Fibroblast of the aortic adventitia (primary cell): ENCODE measurements around the gene TMEM163. TPM values are rescaled to one million over a fixed set of nuclear protein-coding genes. Genes with fewer than 3 reads are reported as not detected.

Source experiments
- DNase-seq: peaks from one replicate; pipeline ENCODE4 v3.0.0-alpha.2; 2010; ENCODE audit warnings: low read depth
- H3K4me3 ChIP-seq: 2 replicates; pipeline ENCODE4 v1.5.1; 2011; ENCODE audit warnings: low read depth, mild to moderate bottlenecking, control low read depth, low read length, moderate library complexity
- total RNA-seq: library from RNA; depleted of rRNA; stranded (reverse); fragments of >200 nt; gene quantifications from 2 replicates; pipeline ENCODE4 v1.2.3, GENCODE V29; 2012; ENCODE audit warnings: low replicate concordance
- TF ChIP-seq, protein P1 (sequence below): IDR thresholded peaks from 2 replicates; pipeline ENCODE4 v1.5.1; 2011; ENCODE audit warnings: mild to moderate bottlenecking, low read length, control low read depth, inconsistent platforms; ENCODE audit not compliant: insufficient read depth

The TMEM163 gene
- total RNA-seq, 1 donor: not detected

DNA sequence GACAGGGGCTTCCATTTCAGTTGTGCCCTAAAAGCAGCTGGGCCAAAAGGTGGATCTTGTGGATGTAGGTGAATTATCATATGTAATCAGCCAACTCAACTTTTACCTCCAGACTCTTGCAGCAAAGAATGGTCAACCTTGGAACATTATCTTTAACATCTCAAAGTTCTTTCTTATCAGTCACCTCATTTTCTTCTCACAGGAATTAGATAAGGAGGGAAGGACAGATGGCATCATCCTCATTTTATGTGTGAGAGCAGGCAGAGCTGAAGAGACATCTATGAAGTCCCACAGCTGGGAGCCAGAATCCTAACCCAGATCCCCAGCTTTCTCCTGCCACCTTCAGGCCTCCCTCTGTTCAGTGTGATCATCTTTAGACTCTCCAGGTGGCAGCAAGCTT lies 282.9 kb downstream of the TMEM163 start:
- TF ChIP-seq, protein P1, sequence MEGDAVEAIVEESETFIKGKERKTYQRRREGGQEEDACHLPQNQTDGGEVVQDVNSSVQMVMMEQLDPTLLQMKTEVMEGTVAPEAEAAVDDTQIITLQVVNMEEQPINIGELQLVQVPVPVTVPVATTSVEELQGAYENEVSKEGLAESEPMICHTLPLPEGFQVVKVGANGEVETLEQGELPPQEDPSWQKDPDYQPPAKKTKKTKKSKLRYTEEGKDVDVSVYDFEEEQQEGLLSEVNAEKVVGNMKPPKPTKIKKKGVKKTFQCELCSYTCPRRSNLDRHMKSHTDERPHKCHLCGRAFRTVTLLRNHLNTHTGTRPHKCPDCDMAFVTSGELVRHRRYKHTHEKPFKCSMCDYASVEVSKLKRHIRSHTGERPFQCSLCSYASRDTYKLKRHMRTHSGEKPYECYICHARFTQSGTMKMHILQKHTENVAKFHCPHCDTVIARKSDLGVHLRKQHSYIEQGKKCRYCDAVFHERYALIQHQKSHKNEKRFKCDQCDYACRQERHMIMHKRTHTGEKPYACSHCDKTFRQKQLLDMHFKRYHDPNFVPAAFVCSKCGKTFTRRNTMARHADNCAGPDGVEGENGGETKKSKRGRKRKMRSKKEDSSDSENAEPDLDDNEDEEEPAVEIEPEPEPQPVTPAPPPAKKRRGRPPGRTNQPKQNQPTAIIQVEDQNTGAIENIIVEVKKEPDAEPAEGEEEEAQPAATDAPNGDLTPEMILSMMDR: no peak
- DNase-seq: no peak
- no peak overlapping the region for H3K4me3 ChIP-seq

- no peak for DNase-seq
- TF ChIP-seq, protein P1: no peak
- H3K4me3 ChIP-seq: no peak overlapping the region
Measured at GRCh38 chr2:134435505-134435904, 283.3 kb downstream of the TMEM163 start.

DNA sequence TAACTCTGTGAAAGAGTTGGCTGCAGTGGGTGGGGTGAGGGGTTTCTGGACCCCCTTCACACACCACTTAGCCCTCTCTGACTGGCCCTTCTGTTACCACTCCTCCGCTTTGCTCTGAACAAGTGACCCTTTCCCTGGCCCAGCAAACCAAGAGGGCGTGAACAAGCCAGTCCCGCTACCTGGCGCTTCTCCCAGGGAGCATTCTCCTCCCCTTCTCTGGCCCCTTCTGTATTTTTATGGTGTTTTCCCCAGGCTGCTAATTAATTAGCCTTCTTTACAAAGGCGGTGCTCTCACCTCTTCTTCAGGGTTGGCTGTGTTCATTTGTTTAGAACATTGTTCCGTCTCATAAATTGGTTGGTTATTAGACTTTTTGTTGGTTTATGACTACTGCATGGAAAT lies 284.8 kb downstream of the TMEM163 start:
- TF ChIP-seq, protein P1: no peak
- H3K4me3 ChIP-seq: no peak overlapping the region
- no peak for DNase-seq

DNA sequence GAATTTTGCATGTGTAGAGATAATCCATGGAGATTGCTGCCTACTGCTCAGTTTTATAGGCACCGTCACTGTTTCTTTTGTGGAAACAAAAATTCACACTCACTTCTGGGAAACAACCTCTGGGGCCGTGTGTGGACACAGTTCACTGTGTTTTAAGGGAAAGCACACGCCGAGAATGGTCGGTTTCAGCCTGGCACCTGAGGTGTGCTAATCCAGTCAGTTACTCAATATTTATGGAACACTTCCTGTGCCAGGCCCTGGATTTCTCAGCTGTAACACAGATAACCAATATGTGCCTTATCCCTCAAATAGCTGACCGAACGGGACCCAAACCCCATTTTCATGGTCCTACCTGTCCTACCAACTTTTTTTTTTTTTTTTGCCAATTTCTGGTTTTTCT lies 285.3 kb downstream of the TMEM163 start:
- DNase-seq: no peak
- TF ChIP-seq, protein P1: no peak
- no peak overlapping the region for H3K4me3 ChIP-seq

- DNase-seq: no peak
- TF ChIP-seq, protein P1: no peak
- H3K4me3 ChIP-seq: no peak overlapping the region
Measured at GRCh38 chr2:134432435-134432883, 286.3 kb downstream of the TMEM163 start.

DNA sequence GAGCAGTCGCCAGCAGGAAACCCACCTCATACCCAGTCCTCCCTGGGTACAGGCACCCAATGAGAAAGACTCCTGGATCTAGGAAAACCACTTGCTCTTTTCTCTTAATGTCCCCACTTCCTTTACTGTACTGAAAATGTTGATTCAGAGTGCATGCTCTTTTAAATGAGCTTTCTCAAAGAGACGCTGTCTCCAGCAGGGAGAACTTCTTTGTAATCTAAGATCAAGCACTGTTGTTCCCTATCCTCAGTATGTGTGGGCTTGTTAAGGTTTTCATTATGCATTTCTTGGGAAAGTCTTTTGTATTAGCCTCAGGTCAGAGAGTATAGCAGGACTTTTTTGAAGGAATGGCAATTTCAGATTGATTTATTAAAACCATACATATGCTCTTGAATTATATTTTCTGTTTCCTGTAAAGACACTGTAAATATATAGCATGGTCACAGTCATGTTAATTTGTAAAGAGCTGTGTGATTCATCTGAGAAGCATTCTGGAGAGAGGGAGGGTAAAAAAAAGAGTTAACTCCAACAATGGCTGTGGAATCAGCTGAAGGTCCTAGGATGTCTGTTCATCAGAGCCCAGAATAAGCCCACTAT lies 286.9 kb downstream of the TMEM163 start:
- no peak overlapping the region for H3K4me3 ChIP-seq
- TF ChIP-seq, protein P1: no peak
- peak; percentile 19 for DNase-seq

DNA sequence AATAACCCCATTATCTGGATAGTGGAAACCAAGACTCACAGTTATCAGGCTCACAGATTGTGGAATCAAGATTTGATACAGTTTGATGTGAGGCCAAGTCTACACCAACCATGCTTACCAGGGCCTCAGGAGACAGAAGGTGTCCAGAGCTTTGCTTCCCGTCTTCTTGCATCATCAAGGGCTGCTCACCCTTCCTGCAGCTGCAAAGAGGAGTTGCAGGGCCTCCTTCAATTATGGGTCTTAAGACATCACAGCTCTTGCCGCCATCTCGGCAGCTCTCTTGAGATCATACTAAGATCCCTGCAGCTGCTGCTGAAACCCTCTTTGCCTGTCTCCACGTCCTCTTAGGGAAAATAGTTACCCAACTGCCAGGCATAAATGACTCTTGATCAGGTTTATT lies 288.9 kb downstream of the TMEM163 start:
- H3K4me3 ChIP-seq: no peak overlapping the region
- TF ChIP-seq, protein P1: no peak
- no peak for DNase-seq
